HUES6 (cell line): ENCODE data around the gene ITIH2.
"Not testable (repeated sequence)": the region's sequence is repeated elsewhere in the genome, so short reads cannot be mapped to it uniquely, and the experiment has no call there.

Experiments
- H3K27ac ChIP-seq: 2 replicates; pipeline ENCODE4 v1.7.0; 2013; ENCODE audit warnings: low read depth, mild to moderate bottlenecking, low read length, inconsistent platforms
- H3K27me3 ChIP-seq: 2 replicates; pipeline ENCODE4 v1.6.1; 2013; ENCODE audit warnings: low read length; ENCODE audit not compliant: control insufficient read depth, insufficient read depth
- H3K36me3 ChIP-seq: 2 replicates; pipeline ENCODE4 v1.6.1; 2013; ENCODE audit warnings: low read length; ENCODE audit not compliant: control insufficient read depth, insufficient read depth
- H3K4me1 ChIP-seq: 2 replicates; pipeline ENCODE4 v1.6.1; 2013; ENCODE audit warnings: low read length; ENCODE audit not compliant: control insufficient read depth, insufficient read depth
- H3K4me3 ChIP-seq: 2 replicates; pipeline ENCODE4 v1.5.1; 2013; ENCODE audit warnings: low read depth, low read length
- H3K9ac ChIP-seq: one replicate; pipeline ENCODE4 v1.6.1; 2013; ENCODE audit warnings: mild to moderate bottlenecking, low read length
- H3K9me3 ChIP-seq: 2 replicates; pipeline ENCODE4 v1.6.1; 2013; ENCODE audit warnings: low read depth, low read length; ENCODE audit not compliant: control insufficient read depth, insufficient read depth

ITIH2 gene, protein sequence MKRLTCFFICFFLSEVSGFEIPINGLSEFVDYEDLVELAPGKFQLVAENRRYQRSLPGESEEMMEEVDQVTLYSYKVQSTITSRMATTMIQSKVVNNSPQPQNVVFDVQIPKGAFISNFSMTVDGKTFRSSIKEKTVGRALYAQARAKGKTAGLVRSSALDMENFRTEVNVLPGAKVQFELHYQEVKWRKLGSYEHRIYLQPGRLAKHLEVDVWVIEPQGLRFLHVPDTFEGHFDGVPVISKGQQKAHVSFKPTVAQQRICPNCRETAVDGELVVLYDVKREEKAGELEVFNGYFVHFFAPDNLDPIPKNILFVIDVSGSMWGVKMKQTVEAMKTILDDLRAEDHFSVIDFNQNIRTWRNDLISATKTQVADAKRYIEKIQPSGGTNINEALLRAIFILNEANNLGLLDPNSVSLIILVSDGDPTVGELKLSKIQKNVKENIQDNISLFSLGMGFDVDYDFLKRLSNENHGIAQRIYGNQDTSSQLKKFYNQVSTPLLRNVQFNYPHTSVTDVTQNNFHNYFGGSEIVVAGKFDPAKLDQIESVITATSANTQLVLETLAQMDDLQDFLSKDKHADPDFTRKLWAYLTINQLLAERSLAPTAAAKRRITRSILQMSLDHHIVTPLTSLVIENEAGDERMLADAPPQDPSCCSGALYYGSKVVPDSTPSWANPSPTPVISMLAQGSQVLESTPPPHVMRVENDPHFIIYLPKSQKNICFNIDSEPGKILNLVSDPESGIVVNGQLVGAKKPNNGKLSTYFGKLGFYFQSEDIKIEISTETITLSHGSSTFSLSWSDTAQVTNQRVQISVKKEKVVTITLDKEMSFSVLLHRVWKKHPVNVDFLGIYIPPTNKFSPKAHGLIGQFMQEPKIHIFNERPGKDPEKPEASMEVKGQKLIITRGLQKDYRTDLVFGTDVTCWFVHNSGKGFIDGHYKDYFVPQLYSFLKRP

DNA sequence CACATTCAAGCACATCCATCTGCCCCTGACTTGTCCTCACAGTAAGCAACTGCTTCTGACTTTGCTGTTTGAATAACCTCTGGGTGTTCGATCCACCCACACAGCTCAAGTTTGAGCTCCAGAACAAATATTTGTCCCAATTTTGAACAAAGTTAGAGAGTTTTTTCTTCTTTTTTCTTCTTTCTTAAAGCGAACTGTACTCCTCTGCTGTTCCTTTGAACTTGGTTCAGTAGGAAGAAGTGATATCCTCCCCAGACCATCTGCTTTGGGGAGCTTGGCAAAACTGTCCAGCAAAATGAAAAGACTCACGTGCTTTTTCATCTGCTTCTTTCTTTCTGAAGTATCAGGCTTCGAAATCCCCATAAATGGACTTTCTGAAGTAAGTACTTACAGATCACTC is at the start of gene ITIH2:
Gene ITIH2, plus strand, starts transcription at position 177 of the 400 bp plus-strand sequence. Its CDS starts 119 bp downstream, at position 296.
- H3K4me3 ChIP-seq, result no peak within 1 kb of the TSS

DNA sequence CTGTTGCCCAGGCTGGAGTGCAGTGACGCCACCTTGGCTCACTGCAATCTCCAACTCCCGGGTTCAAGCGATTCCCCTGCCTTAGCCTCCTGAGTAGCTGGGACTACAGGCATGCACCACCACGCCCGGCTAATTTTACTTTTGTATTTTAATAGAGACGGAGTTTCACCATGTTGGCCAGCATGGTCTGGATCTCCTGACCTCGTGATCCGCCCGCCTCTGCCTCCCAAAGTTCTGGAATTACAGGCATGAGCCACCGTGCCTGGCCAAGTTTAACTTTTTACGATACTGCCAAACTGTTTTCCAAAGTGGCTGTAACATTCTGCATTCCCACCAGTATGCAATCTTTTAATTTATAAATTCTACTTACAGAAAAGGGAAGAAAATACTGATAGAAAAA is 46.0 kb upstream of the ITIH2 start:
- H3K9me3 ChIP-seq, result not testable (repeated sequence)

More for the DNA sequence above, at the start of gene ITIH2:
- Histone ChIP-seq H3K4me1 (no peaks in the 10 kb centered on the region), H3K9ac (no peak within 1 kb of the TSS), H3K36me3 (no peaks in the 10 kb centered on the region), H3K27ac (no peak within 1 kb of the TSS), H3K27me3 (no peaks in the 10 kb centered on the region), H3K9me3 (no peaks in the 10 kb centered on the region)

DNA sequence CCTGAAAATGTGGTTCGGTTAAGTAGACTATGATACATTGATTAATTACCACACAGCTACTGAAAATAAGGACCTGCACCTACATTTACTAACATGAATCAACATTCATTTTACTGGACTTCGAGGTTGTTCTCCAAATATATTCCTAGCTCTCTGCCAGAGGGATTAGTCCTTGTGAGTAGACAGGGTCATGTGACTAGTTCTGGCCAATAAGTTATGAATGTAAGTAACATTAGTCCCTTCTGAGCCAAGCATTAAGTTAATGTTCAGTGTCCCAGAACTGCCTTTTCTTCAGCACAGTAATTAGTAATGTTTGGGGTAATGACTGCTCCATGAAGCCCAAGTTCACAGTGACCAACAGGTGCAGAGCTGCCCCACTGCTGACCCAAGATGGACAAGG is 45.6 kb upstream of the ITIH2 start:
- Histone ChIP-seq H3K36me3 (no peaks in the 10 kb centered on the region), H3K4me1 (no peaks in the 10 kb centered on the region), H3K4me3 (no peak overlapping the region), H3K27ac (no peak overlapping the region), H3K27me3 (0 out of 2 replicates have a peak, but pooled peaks cover 4% of the 10 kb centered on the region), H3K9me3 (no peaks in the 10 kb centered on the region), H3K9ac (no peak overlapping the region)

More for the DNA sequence above, 46.0 kb upstream of the ITIH2 start:
- not testable (repeated sequence) for H3K27me3 ChIP-seq, H3K27ac ChIP-seq, H3K4me3 ChIP-seq, H3K4me1 ChIP-seq, H3K36me3 ChIP-seq, H3K9ac ChIP-seq

DNA sequence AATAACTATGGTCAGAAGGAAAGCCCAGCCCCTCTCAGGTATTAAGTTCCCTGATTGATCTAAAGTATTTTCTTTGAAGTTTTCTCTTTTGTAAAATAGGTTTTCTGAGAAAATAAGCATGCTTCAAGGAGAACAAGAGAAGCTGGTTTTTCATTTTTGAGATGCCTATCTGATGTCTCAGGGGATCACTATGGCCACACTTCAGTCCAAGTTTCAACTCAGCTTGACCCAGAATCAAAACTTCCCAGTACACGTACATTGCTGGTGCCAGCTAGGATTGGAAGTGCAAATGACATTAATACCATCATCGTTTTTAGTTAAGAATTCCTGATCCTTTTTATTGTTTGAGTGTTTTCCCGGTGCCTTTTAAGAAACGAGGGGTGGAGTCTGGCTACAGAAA is 43.6 kb upstream of the ITIH2 start:
- no peak overlapping the region for H3K4me3 ChIP-seq
- H3K36me3 ChIP-seq, result no peaks in the 10 kb centered on the region
- no peak overlapping the region for H3K9ac ChIP-seq
- H3K27ac ChIP-seq, result no peak overlapping the region
- H3K9me3 ChIP-seq, result no peaks in the 10 kb centered on the region
- H3K27me3 ChIP-seq, result peaks cover 15% of the 10 kb centered on the region
- no peaks in the 10 kb centered on the region for H3K4me1 ChIP-seq

DNA sequence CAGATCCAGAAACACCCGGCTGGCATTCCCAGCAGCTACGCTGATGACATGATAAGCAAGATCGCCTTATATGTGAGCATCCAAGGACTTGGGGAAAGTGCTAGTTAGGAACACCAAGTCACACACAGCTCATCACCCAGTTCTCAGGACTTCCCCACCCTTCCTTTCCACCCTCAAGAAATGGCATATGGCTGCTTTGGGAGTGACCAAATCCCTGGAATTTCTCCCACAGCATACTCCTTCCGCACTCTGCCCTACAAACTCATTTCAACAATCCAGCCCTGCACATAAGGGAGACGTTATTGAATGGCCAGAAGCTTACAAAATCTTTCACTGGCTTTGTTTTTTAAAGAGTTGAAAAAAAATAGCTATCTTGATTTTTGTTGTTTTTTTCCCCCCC is 40.6 kb upstream of the ITIH2 start:
- no peak overlapping the region for H3K27ac ChIP-seq
- H3K4me3 ChIP-seq, result no peak overlapping the region
- H3K9me3 ChIP-seq, result no peaks in the 10 kb centered on the region
- H3K4me1 ChIP-seq, result peaks cover 5% of the 10 kb centered on the region; the same call in 1 of the 2 replicates
- H3K27me3 ChIP-seq, result peaks cover 37% of the 10 kb centered on the region
- H3K36me3 ChIP-seq, result no peaks in the 10 kb centered on the region
- H3K9ac ChIP-seq, result no peak overlapping the region

DNA sequence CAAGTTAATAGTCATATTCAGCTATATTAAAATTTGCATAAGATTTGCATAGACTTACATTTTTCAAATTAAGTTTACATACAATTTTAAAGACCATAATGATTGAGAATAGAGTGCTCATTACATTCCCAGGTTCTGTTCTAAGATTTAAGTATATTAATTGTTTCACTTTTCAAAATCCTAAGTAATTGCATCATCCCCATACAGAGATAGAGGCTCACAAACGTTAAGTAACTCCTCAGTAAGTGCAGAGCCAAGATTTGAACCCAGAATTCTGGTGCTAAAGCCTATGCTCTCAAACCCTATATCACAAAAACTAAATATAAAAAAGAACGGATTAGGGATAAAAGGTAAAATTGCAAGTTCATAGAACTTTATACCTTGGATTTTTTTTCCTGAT is 38.4 kb upstream of the ITIH2 start:
- Histone ChIP-seq H3K27ac (no peak overlapping the region), H3K9ac (no peak overlapping the region), H3K27me3 (peaks cover 57% of the 10 kb centered on the region), H3K36me3 (no peaks in the 10 kb centered on the region), H3K4me1 (peaks cover 5% of the 10 kb centered on the region; the same call in 1 of the 2 replicates), H3K9me3 (no peaks in the 10 kb centered on the region), H3K4me3 (no peak overlapping the region)

DNA sequence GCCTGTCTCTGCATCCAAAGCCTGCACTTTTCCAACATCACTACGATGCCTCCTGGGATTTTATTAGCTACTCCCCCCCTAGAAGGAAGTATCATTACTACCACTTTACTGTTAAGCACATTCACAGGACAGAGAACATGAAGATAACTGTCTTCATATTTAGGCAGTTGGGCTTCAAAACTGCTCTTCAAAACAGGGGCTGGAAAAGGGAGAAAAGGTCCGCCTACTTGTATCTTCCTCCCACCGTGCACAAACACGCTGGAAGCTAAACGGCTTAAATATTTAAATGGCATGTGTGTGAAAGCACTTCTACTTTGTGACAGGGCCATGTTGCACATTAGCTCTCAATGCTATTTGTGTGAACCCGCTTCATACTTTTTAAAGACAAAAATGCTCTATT is 37.3 kb upstream of the ITIH2 start:
- H3K27ac ChIP-seq, result no peak overlapping the region
- peaks cover 5% of the 10 kb centered on the region; the same call in 1 of the 2 replicates for H3K4me1 ChIP-seq
- H3K9me3 ChIP-seq, result no peaks in the 10 kb centered on the region
- H3K27me3 ChIP-seq, result peaks cover 59% of the 10 kb centered on the region
- peak overlapping the region; percentile 78 for H3K4me3 ChIP-seq
- no peaks in the 10 kb centered on the region for H3K36me3 ChIP-seq
- H3K9ac ChIP-seq, result no peak overlapping the region

DNA sequence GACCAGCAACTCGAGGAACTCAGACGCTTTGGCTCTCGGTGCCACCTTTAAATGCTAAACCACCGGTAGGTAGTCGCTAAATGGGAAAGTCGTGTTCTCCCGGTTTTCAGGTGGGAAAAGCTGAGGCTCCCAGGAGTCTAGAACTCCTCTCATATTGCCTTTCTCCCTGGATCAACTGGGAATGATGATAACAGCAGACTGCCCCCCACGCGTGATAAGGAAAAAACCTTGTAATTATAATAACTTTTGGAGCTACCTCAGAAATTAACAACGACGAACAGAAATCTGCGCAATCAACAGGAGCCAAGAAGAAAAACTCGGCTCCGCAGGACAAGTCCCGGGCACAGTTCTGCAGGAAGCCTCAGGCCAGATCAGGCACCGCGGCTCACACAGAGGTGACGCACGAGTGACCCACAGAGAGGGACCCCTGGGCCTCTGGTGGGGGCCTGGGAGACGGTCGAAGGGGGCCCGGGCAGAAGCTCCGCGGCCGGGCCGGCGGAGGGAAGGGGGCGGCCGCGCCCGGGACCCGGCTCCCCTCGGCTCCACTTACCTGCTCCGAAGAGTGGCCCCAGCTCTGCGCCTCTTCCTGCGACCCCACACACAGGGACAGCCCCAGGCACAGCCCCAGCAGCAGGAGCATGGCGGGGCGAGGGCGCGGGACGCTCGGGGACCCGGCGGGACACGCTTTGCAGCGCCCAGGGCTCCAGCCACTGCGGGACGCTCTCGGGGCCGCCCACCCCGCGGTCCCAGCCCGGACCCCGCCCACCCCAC is 36.7 kb upstream of the ITIH2 start, which contains the start of gene ITIH5:
Gene ITIH5, minus strand, starts transcription at position 714 of the 771 bp plus-strand sequence. Its CDS starts 74 bp downstream, at position 640.
- peak within 1 kb of the TSS; percentile 21 for H3K9ac ChIP-seq
- H3K27me3 ChIP-seq, result peaks cover 59% of the 10 kb centered on the region
- no peaks in the 10 kb centered on the region for H3K9me3 ChIP-seq
- no peaks in the 10 kb centered on the region for H3K36me3 ChIP-seq
- H3K27ac ChIP-seq, result no peak within 1 kb of the TSS
- peak within 1 kb of the TSS; percentile 78 for H3K4me3 ChIP-seq
- peaks cover 5% of the 10 kb centered on the region; the same call in 1 of the 2 replicates for H3K4me1 ChIP-seq

DNA sequence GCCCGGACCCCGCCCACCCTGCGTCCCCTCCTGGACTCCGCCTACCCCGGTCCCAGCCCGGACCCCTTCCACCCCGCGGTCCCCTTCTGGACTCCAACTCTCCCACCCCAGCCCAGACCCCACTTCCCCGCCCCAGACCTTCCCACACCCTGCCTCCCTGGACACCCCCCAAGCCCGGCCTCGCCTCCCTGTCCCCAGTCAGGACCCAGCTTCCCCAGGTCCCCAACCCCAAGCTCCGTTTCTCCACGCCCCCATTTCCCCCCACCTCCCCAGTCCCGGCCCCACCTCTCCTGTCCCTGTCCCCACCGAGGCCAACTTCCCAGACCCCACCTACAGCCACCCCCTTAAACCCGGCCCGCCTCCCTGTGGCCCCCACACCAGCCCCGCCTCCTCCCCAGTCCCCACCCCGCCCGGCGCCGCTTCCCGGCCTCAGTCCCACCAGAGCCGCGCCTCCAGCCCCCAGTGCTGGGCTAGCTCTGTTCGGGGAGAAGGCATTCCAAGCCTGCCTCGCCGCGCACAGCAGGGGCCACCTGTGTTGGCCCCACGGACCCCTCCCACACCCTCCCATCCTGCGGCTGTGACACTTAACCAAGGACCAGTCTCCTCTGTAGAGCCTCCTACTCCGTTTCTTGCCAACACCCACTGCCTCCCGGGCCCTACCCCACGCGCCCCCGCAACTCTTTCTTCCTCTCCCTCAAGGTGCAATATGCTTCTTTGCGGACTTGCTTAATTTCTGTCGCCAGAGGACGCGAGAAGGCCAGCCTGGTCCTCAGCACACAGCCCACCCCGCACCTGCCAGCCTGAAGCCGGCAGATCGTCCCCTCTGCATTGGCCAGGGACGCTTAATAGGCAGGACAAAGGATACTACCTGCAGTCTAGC is 35.6 kb upstream of the ITIH2 start:
- H3K4me3 ChIP-seq, result peak overlapping the region; percentile 71
- no peak overlapping the region for H3K27ac ChIP-seq
- no peaks in the 10 kb centered on the region for H3K36me3 ChIP-seq
- H3K9me3 ChIP-seq, result no peaks in the 10 kb centered on the region
- peaks cover 5% of the 10 kb centered on the region; the same call in 1 of the 2 replicates for H3K4me1 ChIP-seq
- H3K27me3 ChIP-seq, result peaks cover 61% of the 10 kb centered on the region
- no peak overlapping the region for H3K9ac ChIP-seq

DNA sequence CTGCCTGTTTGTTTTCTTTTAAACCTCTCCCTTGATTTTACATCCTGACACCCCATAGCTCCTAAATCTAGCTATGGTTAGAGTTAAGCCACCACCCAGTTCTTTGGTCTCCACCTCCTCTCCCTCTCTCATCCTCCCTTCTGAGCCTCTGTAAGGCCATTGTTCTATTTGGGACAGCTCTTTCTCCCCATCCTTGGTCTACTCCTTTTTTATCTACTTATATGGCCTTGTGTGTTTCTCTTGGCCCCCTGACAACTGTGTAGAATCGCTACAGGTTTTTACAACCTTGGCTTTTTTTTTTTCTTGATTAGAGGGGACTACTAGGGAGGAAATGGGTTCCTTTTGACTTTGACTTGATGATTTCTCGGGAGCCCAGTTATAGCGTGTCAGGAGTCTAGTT is 33.0 kb upstream of the ITIH2 start:
- Histone ChIP-seq H3K4me3 (no peak overlapping the region), H3K27ac (no peak overlapping the region), H3K9me3 (no peaks in the 10 kb centered on the region), H3K4me1 (peaks cover 5% of the 10 kb centered on the region; the same call in 1 of the 2 replicates), H3K36me3 (no peaks in the 10 kb centered on the region), H3K9ac (no peak overlapping the region), H3K27me3 (peaks cover 46% of the 10 kb centered on the region)
